AG10803 (cell line): Measurements from ENCODE around the gene NALCN.

Experiments
- DNase-seq: peaks from one replicate; pipeline ENCODE4 v3.0.0; 2010; ENCODE audit warnings: low read depth
- H3K4me3 ChIP-seq: 2 replicates; pipeline ENCODE4 v1.5.1; 2011; ENCODE audit warnings: mild to moderate bottlenecking, low read length, control low read depth
- TF ChIP-seq, protein P1 (sequence below): conservative IDR thresholded peaks from 2 replicates; pipeline ENCODE4 v1.5.1; 2011; ENCODE audit warnings: mild to moderate bottlenecking, low read length, control low read depth, inconsistent platforms

The NALCN gene

DNA sequence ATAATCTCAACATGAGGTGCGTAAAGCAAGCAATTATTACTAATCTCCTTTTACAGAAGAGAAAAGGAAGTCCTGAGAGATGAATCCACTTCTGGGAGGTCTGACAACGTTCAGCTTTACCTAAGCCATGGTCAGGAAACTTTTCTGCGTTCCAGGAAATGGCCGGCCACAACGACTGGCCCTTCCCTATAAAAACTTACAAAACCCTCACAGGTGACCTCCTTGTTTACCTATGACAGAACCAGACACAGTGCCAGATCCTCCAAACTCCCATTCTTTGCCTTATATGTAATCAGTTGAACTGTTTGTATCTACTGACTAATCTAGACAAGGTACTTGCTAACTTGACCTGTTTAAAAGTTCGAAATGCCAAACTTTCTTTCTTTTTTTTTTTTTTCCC lies 390.0 kb downstream of the NALCN start:
- DNase-seq, result no peak
- TF ChIP-seq, protein P1, sequence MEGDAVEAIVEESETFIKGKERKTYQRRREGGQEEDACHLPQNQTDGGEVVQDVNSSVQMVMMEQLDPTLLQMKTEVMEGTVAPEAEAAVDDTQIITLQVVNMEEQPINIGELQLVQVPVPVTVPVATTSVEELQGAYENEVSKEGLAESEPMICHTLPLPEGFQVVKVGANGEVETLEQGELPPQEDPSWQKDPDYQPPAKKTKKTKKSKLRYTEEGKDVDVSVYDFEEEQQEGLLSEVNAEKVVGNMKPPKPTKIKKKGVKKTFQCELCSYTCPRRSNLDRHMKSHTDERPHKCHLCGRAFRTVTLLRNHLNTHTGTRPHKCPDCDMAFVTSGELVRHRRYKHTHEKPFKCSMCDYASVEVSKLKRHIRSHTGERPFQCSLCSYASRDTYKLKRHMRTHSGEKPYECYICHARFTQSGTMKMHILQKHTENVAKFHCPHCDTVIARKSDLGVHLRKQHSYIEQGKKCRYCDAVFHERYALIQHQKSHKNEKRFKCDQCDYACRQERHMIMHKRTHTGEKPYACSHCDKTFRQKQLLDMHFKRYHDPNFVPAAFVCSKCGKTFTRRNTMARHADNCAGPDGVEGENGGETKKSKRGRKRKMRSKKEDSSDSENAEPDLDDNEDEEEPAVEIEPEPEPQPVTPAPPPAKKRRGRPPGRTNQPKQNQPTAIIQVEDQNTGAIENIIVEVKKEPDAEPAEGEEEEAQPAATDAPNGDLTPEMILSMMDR, result no peak
- no peak overlapping the region for H3K4me3 ChIP-seq

- TF ChIP-seq, protein P1, result no peak
- no peak overlapping the region for H3K4me3 ChIP-seq
- no peak for DNase-seq
These were observed 390.4 kb downstream of the NALCN start for GRCh38 chr13:101025925-101026324.

- TF ChIP-seq, protein P1, result no peak
- H3K4me3 ChIP-seq, result no peak overlapping the region
- DNase-seq, result no peak
These were observed 390.8 kb downstream of the NALCN start for GRCh38 chr13:101025519-101025918.

DNA sequence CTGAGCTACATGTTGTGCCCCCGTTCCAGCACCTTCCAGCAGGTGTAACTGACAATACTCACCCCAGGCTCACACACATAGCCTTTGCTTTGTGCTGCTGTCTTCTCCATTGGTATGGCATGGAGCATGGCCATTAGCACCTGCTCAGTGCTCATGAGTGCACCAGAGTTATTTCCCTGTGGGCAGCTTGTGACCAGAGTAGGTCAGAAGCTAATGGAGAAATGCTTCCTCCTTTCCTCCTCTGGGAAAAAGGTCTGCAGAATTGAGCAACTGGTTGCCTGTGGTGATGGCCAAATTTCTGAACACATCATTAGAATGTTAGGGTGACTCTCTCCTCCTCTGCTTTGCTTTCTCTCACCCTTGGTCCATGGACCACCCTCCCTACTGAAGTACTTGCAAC lies 397.2 kb downstream of the NALCN start:
- DNase-seq, result peak; percentile 8
- H3K4me3 ChIP-seq, result no peak overlapping the region

DNA sequence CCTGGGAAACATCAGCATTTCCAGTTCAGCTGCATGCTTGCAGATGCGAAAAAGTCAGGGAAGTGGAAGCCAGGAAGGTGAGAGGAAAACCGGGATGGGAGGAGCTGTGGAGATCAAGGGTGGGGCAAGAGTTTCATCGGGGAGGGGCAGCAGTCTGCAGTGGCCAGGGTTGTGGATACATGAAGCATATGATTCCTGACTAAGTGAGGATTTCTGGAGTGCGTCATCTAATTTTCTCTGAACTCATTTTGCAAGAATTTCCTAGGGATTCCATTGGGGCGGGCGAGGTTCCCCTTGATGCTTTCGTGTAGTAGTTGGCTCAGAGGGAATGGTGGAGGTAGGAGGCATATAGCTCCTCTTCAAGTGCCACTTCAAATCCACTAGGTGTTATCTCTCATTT lies 397.6 kb downstream of the NALCN start:
- peak; percentile 64 for DNase-seq
- TF ChIP-seq, protein P1, result no peak

More for the DNA sequence above, 397.2 kb downstream of the NALCN start:
- TF ChIP-seq, protein P1, result no peak

GRCh38 chr13:101017123-101017872 lies 399.0 kb downstream of the NALCN start:
- DNase-seq, result no peak
- H3K4me3 ChIP-seq, result no peak overlapping the region
- TF ChIP-seq, protein P1, result no peak

More for the DNA sequence above, 397.6 kb downstream of the NALCN start:
- H3K4me3 ChIP-seq, result no peak overlapping the region

DNA sequence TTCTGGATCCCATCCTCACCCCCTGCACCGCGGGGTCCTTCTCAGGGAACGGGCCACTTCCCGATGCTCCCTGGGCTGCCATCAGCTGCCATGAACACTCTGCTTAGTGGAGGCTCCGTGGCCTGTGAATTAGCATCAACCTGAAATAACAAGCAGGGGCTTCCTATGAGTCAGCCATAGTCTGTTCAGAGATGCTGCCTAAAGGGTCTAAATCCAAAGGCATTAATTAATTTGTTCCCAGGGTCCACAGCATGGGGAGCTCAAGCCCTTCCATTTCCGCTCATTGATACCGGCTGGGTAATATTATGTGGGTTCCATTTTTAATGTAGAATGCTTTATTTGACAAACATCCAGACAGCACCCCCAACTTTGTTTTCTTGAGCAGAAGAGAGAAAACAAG lies 399.8 kb downstream of the NALCN start:
- TF ChIP-seq, protein P1, result no peak
- DNase-seq, result no peak
- no peak overlapping the region for H3K4me3 ChIP-seq
